T-cell (primary cell): Measurements from ENCODE around the gene HPCAL1. TPM values are rescaled to one million over a fixed set of nuclear protein-coding genes. Genes with fewer than 3 reads are reported as not detected.
A peak's percentile ranks its signal among the peaks of the same experiment; 100 is the strongest.

Experiments
- ATAC-seq, 4 experiments: fragments of 200-7000 bp in 3 of 4; fragments of 150-1000 bp in 1 of 4; cut with Tn5 transposase; replicated peaks in 1 of 4; 1 replicate in 3 of 4; 2 replicates in 1 of 4; pipeline ENCODE4 v1.10.0; 2021; ENCODE audit warnings: moderate library complexity in 3 of 4, mild to moderate bottlenecking in 2 of 4, moderate number of reproducible peaks in 1 of 4
- CTCF ChIA-PET, 2 donors: fragments of 300-600 bp; sonication (Branson Sonifier 250); formaldehyde crosslinking; loops; one replicate each; lab custom pipeline; 2022; ENCODE audit warnings: antibody characterized with exemption in 2 of 2; lab: Charles Lee
- POLR2A ChIA-PET, 2 donors: fragments of 300-600 bp; sonication (Branson Sonifier 250); formaldehyde crosslinking; loops; one replicate each; lab custom pipeline; 2022; ENCODE audit warnings: antibody characterized with exemption in 2 of 2; lab: Charles Lee
- DNase-seq, 35 experiments: peaks; one replicate each; pipeline versions ENCODE4 v3.0.0 to v3.0.0-alpha.2; 2013 to 2023
- H3K27ac ChIP-seq: one replicate; pipeline ENCODE4 v1.5.1; 2013; ENCODE audit warnings: low read length
- H3K27me3 ChIP-seq, 2 experiments: replicated peaks in 1 of 2; 1 replicate in 1 of 2; 2 replicates in 1 of 2; pipeline versions ENCODE4 v1.6.1 to v1.7.0; 2013; ENCODE audit warnings: low read length in 1 of 2, mixed read lengths in 1 of 2; ENCODE audit not compliant: control insufficient read depth in 2 of 2, insufficient read depth in 2 of 2; ENCODE audit errors: extremely low read depth in 1 of 2
- H3K36me3 ChIP-seq, 2 donors: 1 replicate in 1 of 2; 2 replicates in 1 of 2; pipeline versions ENCODE4 v1.6.1 to v1.7.0; 2013; ENCODE audit warnings: low read length in 1 of 2; ENCODE audit not compliant: control insufficient read depth in 2 of 2, insufficient read depth in 1 of 2; ENCODE audit errors: extremely low read depth in 1 of 2
- H3K4me1 ChIP-seq, 2 experiments: 1 replicate in 1 of 2; 2 replicates in 1 of 2; pipeline versions ENCODE4 v1.6.1 to v1.7.0; 2013; ENCODE audit warnings: low read length in 2 of 2, mixed read lengths in 1 of 2; ENCODE audit not compliant: insufficient read depth in 2 of 2, control insufficient read depth in 1 of 2; ENCODE audit errors: extremely low read depth in 1 of 2
- H3K4me3 ChIP-seq, 2 donors: 1 replicate in 1 of 2; 2 replicates in 1 of 2; pipeline versions ENCODE4 v1.5.1 to v1.7.0; 2013; ENCODE audit warnings: mild to moderate bottlenecking in 2 of 2, low read length in 1 of 2, moderate library complexity in 1 of 2; ENCODE audit not compliant: control insufficient read depth in 1 of 2; ENCODE audit errors: extremely low read depth in 1 of 2
- H3K9me3 ChIP-seq: 2 replicates; pipeline ENCODE4 v1.7.0; 2013
- H3K27ac Mint-ChIP-seq, 2 donors: one replicate each; pipeline ENCODE4 v1.8.0; 2020 to 2021; ENCODE audit warnings: mild to moderate bottlenecking in 2 of 2, mixed read lengths in 2 of 2
- H3K27me3 Mint-ChIP-seq, 2 donors: one replicate each; pipeline ENCODE4 v1.8.0; 2021 to 2022; ENCODE audit warnings: mixed read lengths in 2 of 2
- H3K36me3 Mint-ChIP-seq: one replicate; pipeline ENCODE4 v1.8.0; 2021; ENCODE audit warnings: mixed read lengths
- H3K4me1 Mint-ChIP-seq, 3 donors: one replicate each; pipeline ENCODE4 v1.8.0; 2020 to 2022; ENCODE audit warnings: mixed read lengths in 3 of 3, mild to moderate bottlenecking in 1 of 3
- H3K4me3 Mint-ChIP-seq, 3 donors: one replicate each; pipeline ENCODE4 v1.8.0; 2020 to 2022; ENCODE audit warnings: mild to moderate bottlenecking in 3 of 3, mixed read lengths in 3 of 3, moderate library complexity in 3 of 3
- H3K9me3 Mint-ChIP-seq, 3 donors: one replicate each; pipeline ENCODE4 v1.8.0; 2020 to 2022; ENCODE audit warnings: mixed read lengths in 3 of 3
- WGBS: methylation state at CpG from one replicate; pipeline ENCODE4 v1.1.5; 2013; ENCODE audit warnings: missing lambda C conversion rate; ENCODE audit not compliant: insufficient coverage; 5-methylcytosine and 5-hydroxymethylcytosine counted together
- total RNA-seq, 35 experiments: library from RNA in 6 of 35; stranded (reverse) in 6 of 35; fragments of 120-200 nt in 1 of 35; gene quantifications; one replicate each; pipeline versions ENCODE4 v1.2.1 to v1.2.4 and lab custom pipeline; 2013 to 2026

Gene HPCAL1
- total RNA-seq, 5 donors from 2014 or later (not counting 1 experiment from before 2014, with no cell fraction given): 39.5 to 87.3 (median 83.2) TPM

DNA sequence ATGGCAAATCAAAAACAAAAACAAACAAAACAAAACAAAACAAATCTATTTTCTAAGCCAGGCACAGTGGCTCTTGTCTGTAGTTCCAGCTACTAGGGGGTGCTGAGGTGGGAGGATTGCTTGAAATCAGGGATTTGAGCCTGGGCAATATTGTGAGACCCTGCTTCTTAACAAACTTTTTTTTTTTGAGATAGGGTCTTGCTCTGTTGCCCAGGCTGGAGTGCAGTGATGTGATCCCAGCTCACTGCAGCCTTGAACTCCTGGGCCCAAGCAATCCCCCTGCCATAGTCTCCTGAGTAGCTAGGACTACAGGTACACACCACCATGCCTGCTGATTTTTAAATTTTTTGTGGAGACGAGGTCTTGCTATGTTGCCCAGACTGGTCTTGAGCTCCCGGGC, 6.2 kb downstream of the HPCAL1 start:
- WGBS: no CpG with 5 or more reads among the region's 2 CpGs
- Mint-ChIP-seq H3K4me3 (peak overlapping the region in 1 of 3 donors; percentile 93), H3K9me3 (no peaks in the 10 kb centered on the region), H3K4me1 (peaks cover 57 to 68% (median 63%) of the 10 kb centered on the region in 3 donors), H3K36me3 (peaks cover 9% of the 10 kb centered on the region), H3K27me3 (no peaks in the 10 kb centered on the region), H3K27ac (no peak overlapping the region)
- no peak for DNase-seq
- peaks cover 0 to 2% of the 10 kb centered on the region in 2 donors for H3K36me3 ChIP-seq
- ATAC-seq: no peak
- H3K27ac ChIP-seq: no peak overlapping the region
- CTCF ChIA-PET: interaction anchor here in 1 of 2 donors (0.6 to 1.1 kb wide), 2 partner anchors 23 to 329 kb away, joined by 4 read pairs; no protein-coding TSS in a partner anchor
- no peaks in the 10 kb centered on the region for H3K9me3 ChIP-seq
- no peak overlapping the region for H3K4me3 ChIP-seq
- peaks cover 31 to 53% of the 10 kb centered on the region in 2 experiments for H3K4me1 ChIP-seq
- POLR2A ChIA-PET: no interaction called here
- no peaks in the 10 kb centered on the region for H3K27me3 ChIP-seq

DNA sequence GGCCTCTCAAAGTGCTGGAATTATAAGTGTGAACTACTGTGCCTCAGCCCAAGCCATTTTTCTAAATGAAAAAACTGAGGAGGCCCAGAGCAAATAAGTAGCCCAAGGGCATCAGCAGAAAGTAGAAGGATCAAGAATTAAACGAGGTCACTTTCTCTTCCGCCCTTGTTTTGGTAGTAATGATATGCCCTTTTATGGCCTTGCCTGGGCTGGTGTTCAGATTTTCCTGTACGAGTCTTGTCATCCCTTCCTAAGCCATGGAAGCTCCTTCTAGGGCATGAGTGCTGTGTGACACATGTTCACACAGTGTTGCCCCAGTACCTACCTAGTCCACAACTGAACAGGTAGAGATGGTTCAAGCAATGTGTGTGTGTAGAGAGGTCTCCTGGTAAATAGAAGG, 6.6 kb downstream of the HPCAL1 start:
- no peaks in the 10 kb centered on the region for H3K27me3 ChIP-seq
- no peak overlapping the region for H3K4me3 Mint-ChIP-seq
- ATAC-seq (no peak), DNase-seq (no peak)
- H3K27ac ChIP-seq: no peak overlapping the region
- H3K36me3 ChIP-seq: peaks cover 0 to 2% of the 10 kb centered on the region in 2 donors
- peak overlapping the region in 1 of 2 donors; percentile 30 for H3K27ac Mint-ChIP-seq
- 94% methylated on average over 3 of the region's 3 CpGs for WGBS
- H3K9me3 Mint-ChIP-seq: no peaks in the 10 kb centered on the region
- H3K36me3 Mint-ChIP-seq: peaks cover 9% of the 10 kb centered on the region
- POLR2A ChIA-PET: no interaction called here
- peaks cover 28 to 50% of the 10 kb centered on the region in 2 experiments for H3K4me1 ChIP-seq
- H3K4me1 Mint-ChIP-seq: peaks cover 61 to 70% (median 66%) of the 10 kb centered on the region in 3 donors
- no peaks in the 10 kb centered on the region for H3K9me3 ChIP-seq
- CTCF ChIA-PET: interaction anchor here in 1 of 2 donors (0.6 to 1.1 kb wide), 3 partner anchors 23 to 852 kb away, joined by 3 to 4 read pairs (median 4); no protein-coding TSS in a partner anchor
- H3K27me3 Mint-ChIP-seq: no peaks in the 10 kb centered on the region
- H3K4me3 ChIP-seq: no peak overlapping the region

DNA sequence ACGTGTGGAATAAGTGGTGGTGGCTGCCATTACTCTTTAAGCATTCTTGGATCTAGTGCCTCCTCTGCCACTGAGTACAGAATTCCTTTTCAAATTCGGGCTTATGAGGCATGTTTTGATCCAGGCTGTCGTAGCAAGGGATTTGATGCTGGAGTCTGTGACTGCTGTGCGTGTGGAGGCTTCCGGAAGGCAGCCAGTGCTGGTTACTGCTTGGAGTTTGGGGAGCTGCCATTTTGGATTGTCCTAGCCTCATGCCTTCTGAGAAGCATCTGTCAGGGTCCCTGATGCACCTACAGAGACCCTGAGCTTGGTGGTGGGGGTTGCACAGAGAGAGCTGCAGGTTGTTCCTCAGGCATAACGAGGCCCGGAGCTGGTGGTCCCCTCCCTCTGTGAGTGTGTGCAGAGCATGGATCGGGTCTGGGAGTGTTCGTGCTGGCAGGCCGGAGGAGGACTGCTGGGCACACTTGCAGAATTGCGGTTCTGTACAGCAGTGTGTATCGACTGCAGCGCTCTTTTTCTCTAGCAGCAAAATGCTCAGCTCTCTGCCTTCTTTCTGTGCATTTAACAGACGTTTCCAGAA, 7.7 kb downstream of the HPCAL1 start:
- Mint-ChIP-seq H3K4me1 (peaks cover 57 to 72% (median 65%) of the 10 kb centered on the region in 3 donors), H3K36me3 (peaks cover 9% of the 10 kb centered on the region), H3K4me3 (no peak overlapping the region), H3K9me3 (no peaks in the 10 kb centered on the region), H3K27me3 (no peaks in the 10 kb centered on the region), H3K27ac (peak overlapping the region in 1 of 2 donors; percentile 11)
- Histone ChIP-seq H3K27ac (no peak overlapping the region), H3K9me3 (no peaks in the 10 kb centered on the region), H3K4me3 (no peak overlapping the region), H3K4me1 (peaks cover 20 to 39% of the 10 kb centered on the region in 2 experiments), H3K27me3 (no peaks in the 10 kb centered on the region), H3K36me3 (peaks cover 0 to 2% of the 10 kb centered on the region in 2 donors)
- ATAC-seq (no peak), DNase-seq (no peak)
- 97% methylated on average over 10 of the region's 14 CpGs for WGBS
- ChIA-PET POLR2A (interaction anchor here in 1 of 2 donors (0.7 kb wide), 1 partner anchor 54 kb away, joined by 4 read pairs; no protein-coding TSS in a partner anchor), CTCF (no interaction called here)

DNA sequence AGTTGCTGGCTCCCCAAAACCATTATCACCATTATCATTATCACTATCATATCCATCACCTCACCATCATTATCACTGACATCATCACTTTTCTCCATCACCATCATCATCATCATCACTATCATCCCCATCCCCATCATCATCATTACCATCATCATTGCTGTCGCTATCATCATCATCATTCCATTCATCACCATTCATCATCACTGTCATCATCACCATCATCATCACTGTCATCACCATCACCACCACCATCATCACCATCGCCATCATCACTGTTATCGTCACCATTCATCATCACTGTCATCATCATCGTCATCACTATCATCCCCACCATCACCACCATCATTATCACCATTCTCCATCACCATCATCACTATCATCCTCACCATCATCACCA, 9.0 kb downstream of the HPCAL1 start:
- H3K4me1 ChIP-seq: peaks cover 7 to 38% of the 10 kb centered on the region in 2 experiments
- no peak overlapping the region for H3K27ac ChIP-seq
- H3K27ac Mint-ChIP-seq: no peak overlapping the region
- 88% methylated on average over 4 of the region's 4 CpGs for WGBS
- H3K4me3 ChIP-seq: no peak overlapping the region
- peaks cover 0 to 2% of the 10 kb centered on the region in 2 donors for H3K36me3 ChIP-seq
- ATAC-seq (no peak), DNase-seq (no peak)
- no peaks in the 10 kb centered on the region for H3K9me3 ChIP-seq
- H3K27me3 ChIP-seq: no peaks in the 10 kb centered on the region
- H3K27me3 Mint-ChIP-seq: no peaks in the 10 kb centered on the region
- POLR2A ChIA-PET: no interaction called here
- peaks cover 9% of the 10 kb centered on the region for H3K36me3 Mint-ChIP-seq
- no peaks in the 10 kb centered on the region for H3K9me3 Mint-ChIP-seq
- CTCF ChIA-PET: no interaction called here
- peaks cover 55 to 72% (median 65%) of the 10 kb centered on the region in 3 donors for H3K4me1 Mint-ChIP-seq
- H3K4me3 Mint-ChIP-seq: no peak overlapping the region

DNA sequence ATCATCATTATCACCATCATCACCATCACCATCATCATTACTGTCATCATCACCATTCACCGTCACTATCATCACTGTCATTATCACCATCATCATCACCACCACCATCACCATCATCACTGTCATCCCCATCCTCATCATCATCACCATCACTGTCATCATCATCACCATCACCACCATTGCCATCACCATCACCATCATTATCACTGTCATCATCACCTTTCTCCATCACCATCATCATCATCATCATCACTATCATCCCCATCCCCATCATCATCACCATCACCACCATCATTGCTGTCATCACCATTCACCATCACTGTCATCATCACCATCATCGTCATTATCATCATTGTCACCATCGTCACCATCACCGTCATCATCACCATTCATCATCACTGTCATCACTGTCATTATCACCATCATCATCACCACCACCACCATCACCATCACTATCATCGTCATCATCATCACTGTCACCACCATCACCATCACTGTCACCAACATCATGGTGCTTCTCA, 9.8 kb downstream of the HPCAL1 start:
- Mint-ChIP-seq H3K4me3 (no peak overlapping the region), H3K27me3 (no peaks in the 10 kb centered on the region), H3K36me3 (peaks cover 9% of the 10 kb centered on the region), H3K9me3 (no peaks in the 10 kb centered on the region), H3K27ac (no peak overlapping the region), H3K4me1 (peaks cover 48 to 70% (median 62%) of the 10 kb centered on the region in 3 donors)
- POLR2A ChIA-PET: no interaction called here
- peaks cover 0 to 30% of the 10 kb centered on the region in 2 experiments for H3K4me1 ChIP-seq
- CTCF ChIA-PET: interaction anchor here in 1 of 2 donors (0.8 kb wide), 1 partner anchor 241 kb away, joined by 3 read pairs; no protein-coding TSS in a partner anchor
- 98% methylated on average over 4 of the region's 5 CpGs for WGBS
- DNase-seq: no peak
- H3K36me3 ChIP-seq: no peaks in the 10 kb centered on the region
- peak in 1 of 4 experiments; percentile 24 for ATAC-seq
- no peak overlapping the region for H3K4me3 ChIP-seq
- no peaks in the 10 kb centered on the region for H3K9me3 ChIP-seq
- no peaks in the 10 kb centered on the region for H3K27me3 ChIP-seq
- H3K27ac ChIP-seq: no peak overlapping the region

DNA sequence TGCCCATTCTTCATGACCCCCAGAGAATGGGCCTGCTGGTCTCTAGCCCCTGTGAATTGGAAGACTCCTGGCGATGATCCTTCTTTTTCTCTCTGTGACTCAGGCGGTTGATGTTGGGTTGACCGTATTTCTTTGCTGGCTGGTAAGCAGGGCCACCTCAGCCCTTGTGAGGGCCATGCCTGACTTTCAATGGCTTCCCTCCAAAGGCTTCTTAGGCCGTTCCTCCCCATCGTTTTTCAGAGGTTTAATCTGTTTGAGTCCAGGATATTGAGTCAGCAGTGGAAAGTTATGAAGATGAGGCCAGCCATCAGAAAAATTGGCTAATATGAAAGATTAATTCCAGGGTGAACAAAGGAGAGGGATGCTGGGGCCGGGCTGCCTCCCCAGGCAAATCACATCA, 13.6 kb downstream of the HPCAL1 start:
- peak overlapping the region in 1 of 3 donors; percentile 11 for H3K4me3 Mint-ChIP-seq
- peaks cover 54 to 65% (median 62%) of the 10 kb centered on the region in 3 donors for H3K4me1 Mint-ChIP-seq
- CTCF ChIA-PET: no interaction called here
- POLR2A ChIA-PET: no interaction called here
- ATAC-seq (no peak), DNase-seq (no peak)
- Histone ChIP-seq H3K27me3 (no peaks in the 10 kb centered on the region), H3K36me3 (peaks cover 0 to 13% of the 10 kb centered on the region in 2 donors), H3K4me1 (peaks cover 0 to 33% of the 10 kb centered on the region in 2 experiments), H3K9me3 (no peaks in the 10 kb centered on the region), H3K4me3 (no peak overlapping the region), H3K27ac (no peak overlapping the region)
- peak overlapping the region; percentile 82 to 87 for H3K27ac Mint-ChIP-seq
- peaks cover 6% of the 10 kb centered on the region for H3K36me3 Mint-ChIP-seq
- WGBS: no CpG with 5 or more reads among the region's 6 CpGs
- H3K27me3 Mint-ChIP-seq: no peaks in the 10 kb centered on the region
- no peaks in the 10 kb centered on the region for H3K9me3 Mint-ChIP-seq
